Neural cell (in vitro differentiated cells): Measurements from ENCODE around the gene PRODH2.

Source experiments
- EP300 ChIP-seq: fragments of 450-650 bp; conservative IDR thresholded peaks from 2 replicates; pipeline ENCODE4 v1.6.1; 2014; ENCODE audit warnings: antibody characterized with exemption, mild to moderate bottlenecking, moderate library complexity; ENCODE audit not compliant: poor library complexity, severe bottlenecking
- EZH2 ChIP-seq: fragments of 200-600, 300-800 bp; shearing (Covaris generic), sonication (generic); IDR thresholded peaks from 2 replicates; pipeline ENCODE4 v1.6.1; 2014; ENCODE audit warnings: antibody characterized with exemption, low read length, borderline replicate concordance, mild to moderate bottlenecking; ENCODE audit not compliant: insufficient read depth, poor library complexity, severe bottlenecking
- POLR2AphosphoS5 ChIP-seq: IDR thresholded peaks from 2 replicates; pipeline ENCODE4 v1.6.1; 2012
- REST ChIP-seq: IDR thresholded peaks from 2 replicates; pipeline ENCODE4 v1.6.1; 2012; ENCODE audit warnings: borderline replicate concordance
- SMC3 ChIP-seq: fragments of 450-650 bp; conservative IDR thresholded peaks from 2 replicates; pipeline ENCODE4 v1.6.1; 2014; ENCODE audit warnings: antibody characterized with exemption, mild to moderate bottlenecking, moderate library complexity; ENCODE audit not compliant: poor library complexity
- TAF1 ChIP-seq: IDR thresholded peaks from 2 replicates; pipeline ENCODE4 v1.6.1; 2012; ENCODE audit warnings: low read depth
- TF ChIP-seq, protein P1 (sequence below): fragments of 450-650 bp; IDR thresholded peaks from 2 replicates; pipeline ENCODE4 v1.5.1; 2014; ENCODE audit warnings: antibody characterized with exemption, mild to moderate bottlenecking, moderate library complexity; ENCODE audit not compliant: poor library complexity, severe bottlenecking

DNA sequence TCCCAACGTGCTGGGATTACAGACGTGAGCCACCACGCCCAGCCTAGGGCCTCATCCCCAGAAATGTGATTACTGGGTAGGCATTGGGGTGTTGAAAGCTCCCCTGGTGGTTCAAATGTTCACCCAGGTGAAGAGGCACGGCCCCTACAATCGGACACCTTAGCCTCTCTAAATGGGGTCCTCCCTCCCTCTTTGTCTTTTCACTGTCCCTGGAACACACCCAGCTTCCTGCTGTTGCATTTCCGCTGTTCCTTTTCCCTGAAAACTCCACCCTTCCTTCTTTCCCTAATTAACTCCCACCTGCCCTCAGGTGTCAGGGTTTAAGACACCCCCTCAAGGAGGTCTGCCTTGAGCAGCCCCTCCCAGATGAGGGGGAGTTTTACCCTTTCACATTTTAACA is 3.6 kb upstream of the PRODH2 start:
- TF ChIP-seq SMC3, result no peak
- no peak for TF ChIP-seq EZH2
- TF ChIP-seq, protein P1, sequence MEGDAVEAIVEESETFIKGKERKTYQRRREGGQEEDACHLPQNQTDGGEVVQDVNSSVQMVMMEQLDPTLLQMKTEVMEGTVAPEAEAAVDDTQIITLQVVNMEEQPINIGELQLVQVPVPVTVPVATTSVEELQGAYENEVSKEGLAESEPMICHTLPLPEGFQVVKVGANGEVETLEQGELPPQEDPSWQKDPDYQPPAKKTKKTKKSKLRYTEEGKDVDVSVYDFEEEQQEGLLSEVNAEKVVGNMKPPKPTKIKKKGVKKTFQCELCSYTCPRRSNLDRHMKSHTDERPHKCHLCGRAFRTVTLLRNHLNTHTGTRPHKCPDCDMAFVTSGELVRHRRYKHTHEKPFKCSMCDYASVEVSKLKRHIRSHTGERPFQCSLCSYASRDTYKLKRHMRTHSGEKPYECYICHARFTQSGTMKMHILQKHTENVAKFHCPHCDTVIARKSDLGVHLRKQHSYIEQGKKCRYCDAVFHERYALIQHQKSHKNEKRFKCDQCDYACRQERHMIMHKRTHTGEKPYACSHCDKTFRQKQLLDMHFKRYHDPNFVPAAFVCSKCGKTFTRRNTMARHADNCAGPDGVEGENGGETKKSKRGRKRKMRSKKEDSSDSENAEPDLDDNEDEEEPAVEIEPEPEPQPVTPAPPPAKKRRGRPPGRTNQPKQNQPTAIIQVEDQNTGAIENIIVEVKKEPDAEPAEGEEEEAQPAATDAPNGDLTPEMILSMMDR, result no peak
- TF ChIP-seq TAF1, result no peak
- TF ChIP-seq EP300, result no peak
- TF ChIP-seq REST, result no peak
- TF ChIP-seq POLR2AphosphoS5, result no peak
